Activated naive CD8-positive, alpha-beta T cell treated with anti-CD3 and anti-CD28 coated beads for 36 hours (primary cell): Measurements from ENCODE around the gene TNPO2. TPM values are rescaled to one million over a fixed set of nuclear protein-coding genes. Genes with fewer than 3 reads are reported as not detected.
"Not testable (repeated sequence)": the region's sequence is repeated elsewhere in the genome, so short reads cannot be mapped to it uniquely, and the experiment has no call there.

Experiments used
- DNase-seq: peaks from one replicate; pipeline ENCODE4 v3.0.0; 2021
- H3K27ac Mint-ChIP-seq: one replicate; pipeline ENCODE4 v1.8.0; 2022; ENCODE audit warnings: mild to moderate bottlenecking, moderate library complexity, mixed read lengths
- H3K27me3 Mint-ChIP-seq: one replicate; pipeline ENCODE4 v1.8.0; 2022; ENCODE audit warnings: mild to moderate bottlenecking, mixed read lengths
- H3K36me3 Mint-ChIP-seq: one replicate; pipeline ENCODE4 v1.8.0; 2021; ENCODE audit warnings: mild to moderate bottlenecking, mixed read lengths
- H3K4me1 Mint-ChIP-seq: one replicate; pipeline ENCODE4 v1.8.0; 2021; ENCODE audit warnings: mixed read lengths
- H3K4me3 Mint-ChIP-seq: one replicate; pipeline ENCODE4 v1.8.0; 2022; ENCODE audit warnings: mild to moderate bottlenecking, moderate library complexity, mixed read lengths
- H3K9me3 Mint-ChIP-seq: one replicate; pipeline ENCODE4 v1.8.0; 2022; ENCODE audit warnings: mixed read lengths
- total RNA-seq, 2 experiments: library from RNA; stranded (reverse); gene quantifications; one replicate each; pipeline ENCODE4 v1.2.3, GENCODE V29; 2021

Gene TNPO2
- total RNA-seq, 2 experiments from 2014 or later = 125 to 134 TPM

DNA sequence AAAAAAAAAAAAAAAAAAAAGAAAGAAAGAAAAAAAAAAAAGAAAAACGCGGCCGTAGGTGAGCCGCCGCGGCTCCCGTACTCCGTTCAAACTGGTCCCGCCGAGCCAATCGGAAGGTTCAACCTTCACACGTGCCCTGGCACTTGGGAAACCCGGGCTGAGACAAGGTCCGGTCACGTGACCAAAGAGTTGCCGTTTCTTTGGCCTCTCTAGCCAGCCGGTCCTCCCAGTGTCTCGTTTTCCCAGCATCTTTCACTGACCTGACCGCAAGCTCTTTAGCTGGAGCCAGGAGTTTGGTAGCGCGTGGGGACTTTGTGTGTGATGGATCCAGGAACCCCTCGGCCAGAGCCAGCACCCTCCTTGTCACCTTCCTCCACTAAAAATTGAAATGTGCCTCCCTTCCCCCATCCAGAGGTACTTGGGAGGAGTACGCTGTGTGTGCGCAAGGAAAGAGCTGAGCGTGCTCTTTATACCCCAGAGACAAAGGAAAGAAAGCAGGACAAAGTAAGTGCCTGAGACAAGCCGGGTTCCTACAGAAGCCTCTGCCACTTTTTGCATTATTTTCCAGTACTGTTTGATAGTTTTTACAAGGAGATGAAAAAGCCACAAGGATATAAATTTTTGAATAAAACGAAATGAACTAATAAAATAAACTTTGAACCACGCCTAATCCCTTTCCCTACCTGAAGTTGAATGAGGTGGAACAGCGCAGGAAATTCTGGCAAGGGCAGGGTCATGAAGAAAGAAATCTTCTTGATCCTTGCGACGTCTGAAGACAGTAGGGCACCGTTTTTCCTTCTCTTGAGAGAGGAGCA is 959 bp downstream of the TNPO2 start:
- H3K9me3 Mint-ChIP-seq = no peaks in the 10 kb centered on the region
- peak; percentile 92 for DNase-seq
- peaks cover 45% of the 10 kb centered on the region for H3K36me3 Mint-ChIP-seq
- H3K4me1 Mint-ChIP-seq = peaks cover 31% of the 10 kb centered on the region
- H3K4me3 Mint-ChIP-seq = peak overlapping the region; percentile 92
- no peaks in the 10 kb centered on the region for H3K27me3 Mint-ChIP-seq
- peak overlapping the region; percentile 93 for H3K27ac Mint-ChIP-seq

DNA sequence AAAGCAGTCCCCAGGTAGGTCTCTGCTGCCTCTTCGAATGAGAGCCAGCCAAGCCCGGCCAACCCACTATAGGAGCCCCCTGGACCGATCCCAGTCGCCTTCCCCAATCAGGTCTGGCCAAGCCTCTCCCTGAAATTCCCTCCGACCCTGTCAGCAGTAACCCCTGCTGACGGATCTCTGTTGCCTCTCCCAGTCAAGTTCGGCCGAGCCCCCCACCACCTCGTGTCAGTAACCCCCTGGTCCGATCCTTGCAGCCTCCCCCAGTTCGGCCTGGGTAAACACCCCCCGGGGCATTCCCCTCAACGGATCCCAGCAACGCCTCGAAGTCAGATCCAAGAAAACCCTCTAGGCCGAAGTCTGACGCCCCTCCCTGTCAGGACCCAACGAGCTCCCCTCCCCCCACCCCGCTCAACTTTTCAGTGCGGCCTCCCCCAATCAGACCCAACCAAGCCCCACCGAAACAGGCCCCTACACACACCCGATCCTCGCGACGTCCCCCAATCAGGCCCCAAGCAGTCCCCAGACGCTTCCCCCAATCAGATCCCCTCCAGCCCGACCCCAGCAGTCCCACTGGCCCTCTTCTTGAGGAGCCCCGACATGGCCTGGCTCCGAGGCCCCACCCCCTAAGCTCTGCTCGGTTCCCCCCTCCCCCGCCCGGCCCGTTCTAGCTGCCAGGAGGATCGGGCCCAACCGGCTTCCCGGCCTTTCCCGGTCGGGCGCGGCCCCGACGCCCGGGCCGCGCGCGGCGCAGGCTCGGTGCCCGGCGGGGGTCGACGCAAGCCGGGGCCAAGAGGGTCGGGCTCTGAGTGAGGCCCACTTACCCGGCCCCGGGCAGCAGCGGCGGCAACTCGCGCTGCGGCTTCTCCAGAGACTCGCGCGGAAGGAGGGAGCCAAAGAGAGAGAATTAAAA is 1.8 kb downstream of the TNPO2 start:
- Mint-ChIP-seq H3K4me1 (peaks cover 33% of the 10 kb centered on the region), H3K27ac (peak overlapping the region; percentile 93), H3K9me3 (no peaks in the 10 kb centered on the region), H3K36me3 (peaks cover 43% of the 10 kb centered on the region), H3K27me3 (no peaks in the 10 kb centered on the region), H3K4me3 (peak overlapping the region; percentile 92)
- DNase-seq = peak; percentile 67

DNA sequence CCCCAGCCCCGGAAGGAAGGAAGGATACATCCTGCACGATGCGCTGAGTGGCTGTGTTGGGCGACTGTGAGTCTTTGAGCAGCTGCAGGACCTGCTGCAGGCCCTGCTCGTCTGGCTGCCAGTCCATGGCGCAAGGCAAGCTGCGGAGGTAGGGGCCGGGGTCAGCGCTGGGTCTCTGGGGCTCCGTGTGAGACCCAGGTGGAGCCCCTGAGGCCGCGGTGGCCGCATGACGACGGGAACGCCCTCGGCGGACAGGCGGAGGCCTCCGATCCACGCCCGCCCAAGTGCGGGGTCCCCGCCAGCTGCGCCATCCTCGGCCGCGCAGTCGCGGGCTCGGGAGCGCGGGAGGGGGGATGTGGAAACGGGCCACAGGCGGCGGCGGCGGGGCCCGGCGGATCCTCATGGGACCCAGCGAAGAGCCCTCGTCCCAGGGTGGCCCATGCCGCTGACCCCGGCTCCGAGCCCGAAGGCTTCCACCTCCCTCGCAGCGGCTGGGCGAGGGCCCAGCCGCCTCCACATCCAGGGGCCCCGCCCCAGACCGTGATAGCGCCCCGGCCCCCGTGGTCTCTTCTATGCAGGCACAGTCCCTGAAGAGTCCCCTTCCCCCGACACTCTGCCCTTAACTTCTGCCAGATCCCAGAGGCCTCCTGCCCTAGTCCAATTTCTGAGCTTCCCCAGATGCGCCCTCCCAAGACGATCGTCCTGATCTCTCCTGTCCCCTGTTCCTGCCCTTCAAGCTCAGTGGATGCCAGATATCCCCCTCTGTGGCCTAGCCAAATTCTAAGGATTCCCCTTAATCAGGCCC is 2.7 kb downstream of the TNPO2 start:
- Mint-ChIP-seq H3K4me3 (peak overlapping the region; percentile 89), H3K27me3 (no peaks in the 10 kb centered on the region), H3K36me3 (peaks cover 46% of the 10 kb centered on the region), H3K9me3 (no peaks in the 10 kb centered on the region), H3K27ac (peak overlapping the region; percentile 87), H3K4me1 (peaks cover 34% of the 10 kb centered on the region)
- DNase-seq = no peak

DNA sequence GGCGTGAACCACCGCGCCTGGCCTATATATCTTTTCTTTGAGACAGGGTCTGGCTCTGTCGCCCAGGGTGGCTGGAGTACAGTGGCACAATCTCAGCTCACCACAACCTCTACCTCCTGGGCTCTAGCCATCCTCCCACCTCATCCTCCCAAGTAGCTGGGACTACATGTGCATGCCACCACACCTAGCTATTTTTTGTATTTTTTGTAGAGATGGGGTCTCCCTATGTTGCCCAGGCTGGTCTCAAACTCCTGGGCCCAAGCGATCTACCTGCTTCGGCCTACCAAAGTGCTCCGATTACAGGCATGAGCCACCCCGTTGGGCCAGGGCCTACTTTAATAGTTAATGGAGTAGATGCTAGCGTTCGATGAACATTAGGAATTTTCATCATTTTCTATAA is 3.4 kb downstream of the TNPO2 start:
- H3K4me3 Mint-ChIP-seq = peak overlapping the region; percentile 83
- DNase-seq = no peak
- H3K9me3 Mint-ChIP-seq = no peaks in the 10 kb centered on the region
- H3K36me3 Mint-ChIP-seq = peaks cover 48% of the 10 kb centered on the region
- H3K27me3 Mint-ChIP-seq = no peaks in the 10 kb centered on the region
- H3K4me1 Mint-ChIP-seq = peaks cover 34% of the 10 kb centered on the region
- H3K27ac Mint-ChIP-seq = peak overlapping the region; percentile 52

DNA sequence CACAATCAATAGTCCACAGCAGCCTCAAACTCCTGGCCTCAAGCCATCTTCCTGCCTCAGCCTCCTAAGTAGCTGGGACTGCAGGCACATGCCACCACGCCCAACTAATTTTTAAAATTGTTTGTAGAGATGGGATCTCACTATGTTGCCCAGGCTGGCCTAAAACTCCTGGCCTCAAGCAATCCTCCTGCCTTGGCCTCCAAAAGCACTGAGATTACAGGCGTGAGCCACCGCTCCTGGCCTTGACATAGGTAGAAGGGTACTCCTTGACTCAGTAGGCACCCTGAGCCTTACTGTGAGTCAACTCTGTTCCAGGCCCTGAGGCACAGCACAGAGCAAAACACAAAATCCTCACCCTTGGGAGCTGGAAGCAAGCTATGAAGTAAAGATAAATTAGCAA is 7.8 kb downstream of the TNPO2 start:
- Mint-ChIP-seq H3K27ac (no peak overlapping the region), H3K4me3 (no peak overlapping the region), H3K9me3 (no peaks in the 10 kb centered on the region), H3K27me3 (no peaks in the 10 kb centered on the region), H3K36me3 (peaks cover 34% of the 10 kb centered on the region), H3K4me1 (peaks cover 24% of the 10 kb centered on the region)
- no peak for DNase-seq

DNA sequence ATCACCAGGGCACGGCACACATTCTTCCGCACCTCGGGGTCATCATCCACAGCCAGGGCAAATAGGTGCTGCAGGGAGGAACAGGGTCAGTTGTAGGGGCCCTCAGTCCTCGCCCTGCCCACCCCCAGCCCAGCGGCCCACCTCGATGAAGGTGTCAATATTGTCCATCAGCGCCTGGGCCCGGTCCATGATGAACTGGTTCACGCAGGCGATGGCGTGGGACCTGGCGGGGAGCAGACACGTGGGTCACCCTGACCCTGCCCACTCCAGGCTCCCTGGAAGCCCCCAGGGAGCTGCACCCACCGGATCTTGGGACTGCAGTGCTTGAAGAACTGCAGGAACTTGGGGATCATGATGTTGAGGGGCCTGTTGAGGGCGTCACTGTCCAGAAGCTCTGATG is 8.6 kb downstream of the TNPO2 start:
- H3K36me3 Mint-ChIP-seq = peaks cover 34% of the 10 kb centered on the region
- H3K27me3 Mint-ChIP-seq = no peaks in the 10 kb centered on the region
- H3K9me3 Mint-ChIP-seq = no peaks in the 10 kb centered on the region
- no peak for DNase-seq
- no peak overlapping the region for H3K27ac Mint-ChIP-seq
- H3K4me3 Mint-ChIP-seq = no peak overlapping the region
- H3K4me1 Mint-ChIP-seq = peaks cover 18% of the 10 kb centered on the region

DNA sequence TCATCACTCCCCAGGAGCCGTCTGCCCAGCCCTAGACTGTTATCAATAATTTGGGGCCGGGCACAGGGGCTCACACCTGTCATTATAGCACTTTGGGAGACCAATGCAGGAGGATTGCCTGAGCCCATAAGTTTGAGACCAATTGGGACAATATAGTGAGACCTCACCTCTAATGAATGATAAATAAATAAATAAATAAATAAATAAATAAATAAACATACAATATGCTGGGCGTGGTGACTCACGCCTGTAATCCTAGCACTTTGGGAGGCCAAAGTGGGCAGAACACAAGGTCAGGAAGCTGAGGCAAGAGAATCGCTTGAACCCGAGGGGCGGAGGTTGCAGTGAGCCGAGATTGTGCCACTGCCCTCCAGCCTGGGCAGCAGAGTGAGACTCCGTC is 10.4 kb downstream of the TNPO2 start:
- H3K4me3 Mint-ChIP-seq, H3K27me3 Mint-ChIP-seq, DNase-seq, H3K4me1 Mint-ChIP-seq, H3K9me3 Mint-ChIP-seq, H3K27ac Mint-ChIP-seq: not testable (repeated sequence)
- H3K36me3 Mint-ChIP-seq = peaks cover 28% of the 10 kb centered on the region

DNA sequence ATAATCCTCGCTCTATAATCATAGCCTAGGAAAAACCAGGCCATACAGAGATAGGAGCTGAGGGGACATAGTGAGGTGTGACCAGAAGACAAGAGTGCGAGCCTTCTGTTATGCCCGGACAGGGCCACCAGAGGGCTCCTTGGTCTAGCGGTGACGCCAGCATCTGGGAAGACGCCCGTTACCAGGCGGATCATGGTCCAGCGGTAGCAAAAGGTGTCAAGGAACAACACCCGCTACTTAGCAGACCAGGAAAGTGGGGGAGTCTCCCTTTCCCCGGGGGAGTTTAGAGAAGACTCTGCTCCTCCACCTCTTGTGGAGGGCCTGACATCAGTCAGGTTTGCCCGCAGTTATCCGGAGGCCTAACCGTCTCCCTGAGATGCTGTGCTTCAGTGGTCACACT is 11.7 kb downstream of the TNPO2 start:
- not testable (repeated sequence) for DNase-seq, H3K27ac Mint-ChIP-seq

DNA sequence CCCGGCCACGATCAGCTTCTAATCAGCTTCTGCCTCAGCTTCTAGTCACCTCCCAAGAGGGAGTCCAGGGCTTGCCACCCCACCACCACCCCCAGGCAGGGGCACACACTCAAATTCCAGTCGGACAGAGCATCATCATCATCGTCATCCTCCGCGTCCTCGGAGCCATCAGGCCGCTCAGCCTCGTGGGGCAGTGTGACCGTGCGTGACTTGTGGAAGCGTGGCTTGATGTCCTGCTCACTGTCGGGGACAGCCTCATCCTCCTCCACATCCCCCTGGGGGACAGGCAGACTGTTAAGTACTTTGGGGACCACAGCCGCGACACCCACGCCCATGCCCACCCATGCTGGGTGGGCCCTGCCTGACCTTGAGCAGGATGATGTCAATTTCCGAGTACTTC is 12.5 kb downstream of the TNPO2 start:
- Mint-ChIP-seq H3K27me3 (no peaks in the 10 kb centered on the region), H3K36me3 (peaks cover 27% of the 10 kb centered on the region), H3K9me3 (no peaks in the 10 kb centered on the region)

More for the DNA sequence above, 11.7 kb downstream of the TNPO2 start:
- H3K4me3 Mint-ChIP-seq, H3K9me3 Mint-ChIP-seq, H3K27me3 Mint-ChIP-seq, H3K4me1 Mint-ChIP-seq: not testable (repeated sequence)
- peaks cover 26% of the 10 kb centered on the region for H3K36me3 Mint-ChIP-seq

DNA sequence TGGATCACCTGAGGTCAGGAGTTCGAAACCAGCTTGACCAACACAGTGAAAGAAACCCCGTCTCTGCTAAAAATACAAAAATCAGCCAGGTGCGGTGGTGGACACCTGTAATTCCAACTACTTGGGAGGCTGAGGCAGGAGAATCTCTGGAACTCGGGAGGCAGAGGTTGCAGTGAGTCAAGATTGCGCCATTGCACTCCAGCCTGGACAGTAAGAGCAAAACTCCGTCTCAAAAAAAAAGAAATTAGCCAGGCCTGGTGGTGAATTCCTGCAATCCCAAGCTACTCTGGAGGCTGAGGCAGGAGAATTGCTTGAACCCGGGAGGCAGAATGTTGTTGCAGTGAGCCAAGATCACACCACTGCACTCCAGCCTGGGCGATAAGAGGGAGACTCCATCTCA is 15.1 kb downstream of the TNPO2 start:
- Mint-ChIP-seq H3K27me3 (no peaks in the 10 kb centered on the region), H3K4me3 (no peak overlapping the region), H3K36me3 (peaks cover 32% of the 10 kb centered on the region), H3K27ac (no peak overlapping the region), H3K4me1 (no peaks in the 10 kb centered on the region), H3K9me3 (no peaks in the 10 kb centered on the region)
- no peak for DNase-seq

More for the DNA sequence above, 12.5 kb downstream of the TNPO2 start:
- Mint-ChIP-seq H3K4me3 (no peak overlapping the region), H3K4me1 (no peaks in the 10 kb centered on the region), H3K27ac (no peak overlapping the region)
- no peak for DNase-seq

DNA sequence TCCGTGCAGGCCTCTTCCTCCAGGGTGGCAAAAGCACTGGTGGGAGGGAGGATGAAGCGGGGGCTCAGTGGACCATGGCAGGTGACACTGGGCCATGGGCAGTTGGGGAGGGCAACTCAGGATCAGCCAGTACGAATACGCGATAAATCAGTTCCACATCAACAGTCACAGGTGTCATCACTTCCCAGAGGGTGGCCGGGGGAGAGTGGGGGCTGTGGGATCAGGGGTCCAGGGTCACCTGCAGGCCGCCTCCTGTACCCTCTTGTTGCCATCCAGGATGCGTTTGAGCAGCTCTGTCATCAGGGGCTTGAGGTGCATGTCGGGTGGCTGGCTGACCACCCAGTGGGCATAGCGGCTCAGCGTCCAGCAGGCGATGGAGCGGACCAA is 17.4 kb downstream of the TNPO2 start:
- DNase-seq = no peak
- Mint-ChIP-seq H3K36me3 (peaks cover 34% of the 10 kb centered on the region), H3K27me3 (no peaks in the 10 kb centered on the region), H3K4me1 (no peaks in the 10 kb centered on the region), H3K9me3 (no peaks in the 10 kb centered on the region), H3K27ac (no peak overlapping the region), H3K4me3 (no peak overlapping the region)

DNA sequence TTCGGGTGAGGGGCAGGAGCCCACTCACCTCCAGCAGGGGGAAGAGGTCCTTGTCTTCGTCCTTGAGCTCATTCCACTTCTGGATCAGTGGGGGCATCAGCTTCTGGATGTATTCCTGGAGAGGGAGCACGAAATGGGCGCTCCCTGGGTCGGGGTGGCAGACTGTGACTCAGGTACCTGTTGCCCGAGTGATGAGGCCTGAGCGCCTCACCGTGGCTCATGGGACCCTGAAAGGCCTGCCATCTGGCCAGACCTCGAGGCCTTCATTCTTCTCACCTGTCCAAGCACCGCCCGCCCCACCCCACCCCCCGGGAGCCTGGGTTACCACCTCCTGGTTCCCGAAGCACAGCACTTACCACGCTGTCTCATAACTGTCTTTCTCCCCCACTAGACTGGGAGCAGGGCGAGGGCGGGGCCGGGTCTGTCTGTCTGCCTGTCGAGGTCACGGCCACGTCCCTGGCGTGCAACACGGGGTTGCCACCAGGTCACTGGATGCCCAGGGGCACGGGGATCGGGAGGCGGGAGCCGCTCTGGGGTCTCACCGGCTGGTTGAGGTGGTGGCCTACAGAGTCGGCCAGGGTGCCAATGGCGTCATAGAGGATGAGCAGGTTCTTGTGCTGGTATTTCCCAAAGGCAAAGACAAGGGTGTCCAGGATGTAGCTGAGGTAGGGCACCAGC is 17.9 kb downstream of the TNPO2 start:
- H3K4me1 Mint-ChIP-seq = no peaks in the 10 kb centered on the region
- no peak for DNase-seq
- H3K9me3 Mint-ChIP-seq = no peaks in the 10 kb centered on the region
- H3K27ac Mint-ChIP-seq = no peak overlapping the region
- H3K4me3 Mint-ChIP-seq = no peak overlapping the region
- H3K27me3 Mint-ChIP-seq = no peaks in the 10 kb centered on the region
- H3K36me3 Mint-ChIP-seq = peaks cover 34% of the 10 kb centered on the region

DNA sequence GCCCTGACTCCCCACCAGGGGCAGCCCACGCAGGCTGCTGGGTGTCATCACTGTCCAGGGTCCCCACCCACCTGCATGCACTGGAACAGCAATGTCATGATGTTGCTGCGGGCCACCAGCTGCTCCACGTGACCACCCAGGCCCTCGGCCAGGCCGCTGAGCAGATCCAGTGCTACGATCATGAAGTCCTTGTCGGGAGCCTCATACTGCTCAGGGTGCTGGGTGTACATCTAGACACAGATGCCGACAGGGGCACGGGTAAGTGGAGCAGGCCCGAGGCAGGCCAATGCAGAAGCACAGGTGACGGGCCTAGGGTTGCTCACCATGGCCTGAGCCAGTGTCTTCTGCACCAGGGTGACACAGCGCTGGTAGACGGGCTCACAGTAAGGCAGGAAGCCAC is 18.6 kb downstream of the TNPO2 start:
- no peak for DNase-seq
- no peak overlapping the region for H3K27ac Mint-ChIP-seq
- H3K9me3 Mint-ChIP-seq = no peaks in the 10 kb centered on the region
- no peaks in the 10 kb centered on the region for H3K4me1 Mint-ChIP-seq
- H3K4me3 Mint-ChIP-seq = no peak overlapping the region
- H3K27me3 Mint-ChIP-seq = no peaks in the 10 kb centered on the region
- peaks cover 30% of the 10 kb centered on the region for H3K36me3 Mint-ChIP-seq

DNA sequence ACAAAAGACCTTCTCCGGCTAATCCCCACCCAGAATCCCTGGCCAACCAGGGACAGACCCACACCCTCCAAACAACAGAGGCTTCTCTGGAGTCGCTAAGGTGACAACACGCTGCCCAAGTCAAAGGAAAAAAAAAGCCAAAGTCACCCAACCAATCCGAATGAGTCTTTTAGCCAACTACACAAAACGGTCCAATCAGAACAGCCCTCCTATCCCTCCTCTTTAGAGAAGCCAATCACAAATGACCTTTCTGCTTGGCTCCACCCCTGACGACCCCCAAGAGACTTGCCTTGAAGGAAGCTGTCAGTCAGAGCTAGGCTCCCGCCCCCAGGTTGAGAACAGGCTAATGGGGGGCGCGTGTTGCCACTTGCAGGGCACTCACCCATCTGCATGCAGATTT is 20.7 kb downstream of the TNPO2 start:
- Mint-ChIP-seq H3K4me3 (no peak overlapping the region), H3K36me3 (peaks cover 34% of the 10 kb centered on the region), H3K27ac (peak overlapping the region; percentile 68), H3K9me3 (no peaks in the 10 kb centered on the region), H3K27me3 (no peaks in the 10 kb centered on the region), H3K4me1 (no peaks in the 10 kb centered on the region)
- DNase-seq = peak; percentile 50
